Fibroblast of skin of left biceps (primary cell): ENCODE data around the gene VPS45.
A peak's percentile ranks its signal among the peaks of the same experiment; 100 is the strongest.
"Not testable (repeated sequence)": the region's sequence is repeated elsewhere in the genome, so short reads cannot be mapped to it uniquely, and the experiment has no call there.

Experiments used
- DNase-seq, 2 experiments: peaks; one replicate each; pipeline ENCODE4 v3.0.0-alpha.2; 2013; ENCODE audit warnings: low read depth in 2 of 2

VPS45 gene, protein sequence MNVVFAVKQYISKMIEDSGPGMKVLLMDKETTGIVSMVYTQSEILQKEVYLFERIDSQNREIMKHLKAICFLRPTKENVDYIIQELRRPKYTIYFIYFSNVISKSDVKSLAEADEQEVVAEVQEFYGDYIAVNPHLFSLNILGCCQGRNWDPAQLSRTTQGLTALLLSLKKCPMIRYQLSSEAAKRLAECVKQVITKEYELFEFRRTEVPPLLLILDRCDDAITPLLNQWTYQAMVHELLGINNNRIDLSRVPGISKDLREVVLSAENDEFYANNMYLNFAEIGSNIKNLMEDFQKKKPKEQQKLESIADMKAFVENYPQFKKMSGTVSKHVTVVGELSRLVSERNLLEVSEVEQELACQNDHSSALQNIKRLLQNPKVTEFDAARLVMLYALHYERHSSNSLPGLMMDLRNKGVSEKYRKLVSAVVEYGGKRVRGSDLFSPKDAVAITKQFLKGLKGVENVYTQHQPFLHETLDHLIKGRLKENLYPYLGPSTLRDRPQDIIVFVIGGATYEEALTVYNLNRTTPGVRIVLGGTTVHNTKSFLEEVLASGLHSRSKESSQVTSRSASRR

DNA sequence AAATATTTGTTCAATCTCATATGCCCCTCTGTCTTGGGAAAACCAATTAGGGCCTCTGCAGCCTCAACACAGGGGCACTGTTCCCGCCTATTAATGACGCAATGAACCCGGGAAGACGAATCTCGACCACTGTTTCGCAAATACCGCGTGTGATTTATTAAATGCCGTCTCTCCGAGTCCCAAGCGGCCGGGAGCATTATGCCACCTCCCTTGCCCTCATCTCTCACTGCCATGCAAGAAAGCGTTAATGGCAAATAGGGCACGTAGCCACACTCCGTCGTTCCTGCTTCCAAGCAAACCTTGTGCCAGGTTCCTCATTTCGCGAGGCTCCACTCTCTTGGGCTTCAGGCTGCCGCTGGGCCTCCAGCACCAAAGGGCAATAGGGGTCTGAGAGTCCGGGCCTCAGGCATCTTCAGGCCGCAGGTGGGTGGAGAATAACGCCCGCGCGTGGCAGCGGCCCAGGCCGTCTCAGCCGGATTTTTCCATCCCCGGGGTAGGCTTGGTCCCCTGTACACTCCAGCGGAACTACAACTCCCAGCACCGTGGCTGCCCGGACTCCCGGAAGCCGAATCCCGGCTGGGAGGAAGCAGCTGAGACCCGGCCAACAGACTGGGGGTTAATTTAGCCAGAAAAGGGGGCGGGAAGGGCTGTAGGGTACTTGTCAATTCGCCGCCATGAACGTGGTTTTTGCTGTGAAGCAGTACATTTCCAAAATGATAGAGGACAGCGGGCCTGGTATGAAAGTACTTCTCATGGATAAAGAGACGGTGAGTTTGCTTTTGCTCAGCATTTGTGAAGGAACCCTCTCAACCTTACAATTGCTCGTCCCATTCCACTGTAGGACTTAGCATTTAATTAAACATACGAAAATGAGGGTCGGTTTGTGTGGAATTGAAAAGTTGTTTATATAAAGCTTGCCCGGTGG lies at the start of gene VPS45:
VPS45 (plus strand) TSS at position 593 of the 925 bp plus-strand sequence; CDS start at position 675, 82 bp downstream.
- peak; percentile 72 for DNase-seq

DNA sequence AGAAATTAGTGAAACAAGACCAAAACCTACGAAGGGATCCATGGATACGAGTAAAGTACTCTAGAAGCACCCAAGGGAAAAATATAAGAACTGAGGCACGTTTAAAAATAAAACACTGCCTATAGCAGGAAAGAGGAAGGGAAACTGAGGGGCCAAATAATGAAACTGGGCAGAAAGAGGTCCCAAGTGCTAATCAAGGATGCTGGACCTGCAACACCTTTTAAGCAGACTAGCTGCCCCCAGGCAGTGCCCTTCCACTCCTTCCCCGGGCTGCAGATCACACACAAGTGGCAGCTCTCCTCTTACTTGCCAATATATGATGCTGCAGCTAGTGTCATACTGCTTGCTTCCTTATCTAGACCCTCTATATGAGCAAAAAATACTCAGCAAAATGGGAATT lies 49.4 kb upstream of the VPS45 start:
- DNase-seq = no peak

GRCh38 chr1:150020711-150021110 lies 46.9 kb upstream of the VPS45 start:
- DNase-seq = no peak

- DNase-seq = no peak
These were observed 46.3 kb upstream of the VPS45 start for GRCh38 chr1:150021191-150021694.

GRCh38 chr1:150022357-150022756 lies 45.2 kb upstream of the VPS45 start:
- no peak for DNase-seq

GRCh38 chr1:150024156-150024555 lies 43.4 kb upstream of the VPS45 start:
- DNase-seq = no peak

- no peak for DNase-seq
These were observed 39.3 kb upstream of the VPS45 start for GRCh38 chr1:150028322-150028721.

- DNase-seq = no peak
These were observed 33.2 kb upstream of the VPS45 start for GRCh38 chr1:150034336-150034735.

DNA sequence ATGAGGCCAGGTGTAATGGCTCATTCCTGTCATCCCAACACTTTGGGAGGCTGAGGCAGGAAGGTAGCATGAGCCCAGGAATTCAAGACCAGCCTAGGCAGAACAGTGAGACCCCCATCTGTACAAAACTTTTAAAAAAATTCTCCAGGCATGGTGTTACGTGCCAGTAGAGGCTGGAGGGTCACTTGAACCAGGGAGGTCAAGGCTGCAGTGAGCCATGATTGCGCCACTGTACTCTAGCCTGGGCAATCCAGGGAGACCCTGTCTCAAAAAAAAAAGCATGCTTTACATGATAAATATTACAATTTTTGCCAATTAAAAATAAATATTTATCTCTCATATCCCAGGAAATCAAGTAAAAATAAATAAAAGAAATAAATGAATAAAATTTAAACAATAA lies 17.6 kb upstream of the VPS45 start:
- DNase-seq = no peak

DNA sequence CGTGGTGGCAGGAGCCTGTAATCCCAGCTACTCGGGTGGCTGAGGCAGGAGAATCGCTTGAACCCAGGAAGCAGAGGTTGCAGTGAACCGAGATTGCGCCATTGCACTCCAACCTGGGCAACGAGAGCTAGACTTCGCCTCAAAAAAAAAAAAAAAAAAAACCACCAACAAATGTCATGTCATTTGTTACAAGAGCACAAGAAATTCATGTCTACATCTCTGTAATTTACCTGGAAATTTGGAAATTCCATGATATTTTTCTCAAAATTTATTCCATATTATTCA lies 16.5 kb upstream of the VPS45 start:
- DNase-seq = no peak

GRCh38 chr1:150051905-150052412 lies 15.6 kb upstream of the VPS45 start:
- DNase-seq = not testable (repeated sequence)

GRCh38 chr1:150053926-150054325 lies 13.7 kb upstream of the VPS45 start:
- no peak for DNase-seq

DNA sequence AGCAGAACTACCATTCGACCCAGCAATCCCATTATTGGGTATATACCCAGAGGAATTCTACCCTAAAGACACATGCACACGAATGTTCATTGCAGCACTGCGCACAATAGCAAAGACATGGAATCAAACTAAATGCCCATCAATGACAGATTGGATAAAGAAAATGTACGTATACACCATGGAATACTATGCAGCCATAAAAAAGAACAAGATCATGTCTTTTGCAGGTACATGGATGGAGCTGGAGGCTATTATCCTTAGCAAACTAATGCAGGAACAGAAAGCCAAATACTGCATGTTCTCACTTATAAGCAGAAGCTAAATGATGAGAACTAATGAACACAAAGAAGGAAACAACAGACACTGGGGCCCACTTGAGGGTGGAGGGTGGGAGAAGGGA lies 12.1 kb upstream of the VPS45 start:
- DNase-seq = not testable (repeated sequence)

DNA sequence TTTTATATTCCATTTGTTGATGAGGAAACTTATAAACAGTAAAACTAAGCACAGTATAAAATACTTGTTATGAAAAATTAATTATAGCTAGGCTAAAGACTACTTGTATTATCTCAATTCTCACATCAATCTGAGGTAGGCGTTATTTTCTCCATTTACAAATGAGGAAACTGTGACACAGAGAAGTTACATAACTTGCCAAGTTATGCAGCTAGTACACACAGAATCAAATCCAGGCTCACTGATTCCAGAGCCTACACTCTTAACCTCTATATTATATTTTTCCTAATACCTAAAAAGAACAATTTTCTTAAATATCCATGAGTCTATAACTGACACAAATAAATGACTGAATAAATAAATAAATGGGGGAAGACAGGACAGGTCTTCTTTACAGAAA lies 11.2 kb upstream of the VPS45 start:
- DNase-seq = no peak

GRCh38 chr1:150060260-150060659 lies 7.3 kb upstream of the VPS45 start:
- DNase-seq = no peak

DNA sequence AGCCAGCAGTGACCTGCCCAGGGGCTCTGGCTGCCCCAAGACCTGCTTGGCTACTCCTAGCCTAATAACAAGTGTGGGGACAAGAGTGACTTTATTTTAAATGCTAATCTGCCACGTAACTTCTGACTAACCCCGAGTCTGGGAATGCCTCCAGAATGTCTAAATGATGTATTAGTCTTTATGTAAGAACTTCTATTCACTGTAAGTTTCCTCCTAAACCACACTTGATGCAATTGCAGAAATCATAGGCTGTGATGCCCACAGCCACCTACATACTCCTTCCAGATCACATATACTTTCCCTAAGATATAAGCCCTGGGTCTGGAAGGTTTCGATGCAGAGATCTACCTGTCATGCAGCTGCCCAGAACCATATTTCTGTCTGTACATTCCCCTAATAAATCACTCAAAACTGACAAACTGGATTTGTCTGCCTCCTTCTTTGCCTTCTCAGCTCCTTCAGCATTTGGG lies 5.9 kb upstream of the VPS45 start:
- DNase-seq = peak; percentile 73 to 80

DNA sequence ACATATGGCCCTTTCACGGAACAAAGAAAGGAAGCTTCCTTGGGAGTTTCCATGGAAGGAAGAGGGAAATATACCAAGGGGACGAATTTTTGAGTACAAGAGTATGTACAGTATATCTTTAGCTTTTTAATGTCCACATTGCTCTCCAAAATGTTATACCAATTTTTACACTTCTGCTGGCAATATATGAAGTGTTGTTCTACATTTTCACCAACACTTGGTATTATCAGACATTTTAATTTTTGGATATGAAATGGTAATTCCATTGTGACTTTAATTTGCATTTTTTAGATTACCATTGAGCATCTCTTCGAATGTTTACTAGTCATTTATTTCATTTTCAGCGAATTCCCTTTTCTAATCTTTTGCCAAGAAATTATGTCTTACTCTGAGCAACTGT lies 5.5 kb upstream of the VPS45 start:
- no peak for DNase-seq

DNA sequence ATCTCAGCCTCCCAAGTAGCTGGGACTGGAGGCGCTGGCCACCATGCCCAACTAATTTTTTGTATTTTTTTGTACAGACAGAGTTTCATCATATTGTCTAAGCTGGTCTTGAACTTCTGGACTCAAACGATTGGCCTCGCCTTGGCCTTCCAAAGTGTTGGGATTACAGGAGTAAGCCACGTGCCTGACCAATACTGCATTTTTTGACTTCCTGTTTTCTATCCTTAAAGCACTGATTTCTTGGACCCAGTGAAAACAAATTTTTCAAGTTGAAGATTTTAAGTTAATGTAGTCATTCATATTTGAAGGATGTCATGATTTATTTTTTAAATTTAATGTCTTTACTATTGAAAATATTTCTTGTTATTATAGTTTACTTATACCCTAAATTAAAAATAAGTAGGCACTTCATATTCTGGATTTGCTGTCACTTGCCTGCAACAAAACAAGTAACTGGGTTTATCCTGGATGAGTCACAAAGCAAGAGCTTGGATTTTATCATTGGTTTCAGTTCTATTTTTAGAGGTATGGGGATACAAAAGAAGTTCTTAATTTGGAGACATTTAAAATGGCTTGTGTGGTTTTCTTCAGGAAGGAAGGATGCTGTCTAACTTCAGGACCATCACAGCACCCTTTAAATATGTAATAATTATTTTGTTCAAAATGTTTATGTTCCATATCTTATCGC lies 2.2 kb upstream of the VPS45 start:
- no peak for DNase-seq

GRCh38 chr1:150066328-150066727 lies 1.2 kb upstream of the VPS45 start:
- DNase-seq = no peak

- DNase-seq = no peak
These were observed 765 bp upstream of the VPS45 start for GRCh38 chr1:150066838-150067183.

- no peak for DNase-seq
These were observed 496 bp downstream of the VPS45 start for GRCh38 chr1:150068109-150068435.

DNA sequence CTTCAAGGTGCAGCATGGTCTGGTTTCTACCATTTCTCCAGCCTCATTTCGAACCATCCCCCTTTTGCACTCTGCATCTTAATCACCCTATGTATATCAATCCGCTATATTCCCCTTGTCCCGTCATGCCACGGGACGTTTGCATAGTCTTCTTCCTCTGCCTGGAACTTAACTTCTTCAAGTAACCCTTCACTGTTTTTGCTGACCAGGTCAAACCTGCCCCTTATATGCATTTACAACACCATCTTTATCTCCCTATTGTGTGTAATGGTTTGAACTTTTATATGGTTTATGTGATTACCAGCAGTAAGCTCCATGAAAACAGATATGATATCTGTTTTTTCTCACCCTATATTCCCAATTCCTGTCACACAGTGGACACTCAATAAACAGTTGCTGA lies 2.3 kb downstream of the VPS45 start:
- DNase-seq = no peak
